GM18519 (cell line): ENCODE results near the gene SLC37A2.

ENCODE experiments used
- ATAC-seq: cut with Tn5 transposase; IDR thresholded peaks from one replicate; pipeline ENCODE4 v1.9.1; 2021; ENCODE audit warnings: mild to moderate bottlenecking, moderate library complexity; ENCODE audit not compliant: unreplicated experiment, low FRiP score

Gene SLC37A2

DNA sequence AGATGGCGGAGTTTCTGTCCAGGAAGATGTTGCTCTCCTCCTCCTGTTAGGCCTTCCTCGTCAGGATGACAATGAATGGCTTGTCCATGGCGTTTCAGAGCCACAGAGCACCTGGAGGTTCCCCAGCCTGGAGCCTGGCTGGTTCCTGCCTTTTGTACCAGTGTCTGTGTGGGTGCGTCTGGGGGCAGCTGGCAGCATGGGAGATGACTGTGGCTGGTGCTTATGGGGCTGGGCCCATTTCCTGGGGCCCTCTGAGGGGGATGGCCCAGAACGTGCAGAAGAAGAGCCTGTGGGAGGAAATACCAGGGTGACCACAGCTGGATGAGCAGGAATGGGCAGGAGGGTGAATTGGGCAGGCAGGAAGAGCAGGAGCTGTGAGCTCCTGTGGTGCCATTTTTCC is 6.7 kb downstream of the SLC37A2 start:
- no peak for ATAC-seq

DNA sequence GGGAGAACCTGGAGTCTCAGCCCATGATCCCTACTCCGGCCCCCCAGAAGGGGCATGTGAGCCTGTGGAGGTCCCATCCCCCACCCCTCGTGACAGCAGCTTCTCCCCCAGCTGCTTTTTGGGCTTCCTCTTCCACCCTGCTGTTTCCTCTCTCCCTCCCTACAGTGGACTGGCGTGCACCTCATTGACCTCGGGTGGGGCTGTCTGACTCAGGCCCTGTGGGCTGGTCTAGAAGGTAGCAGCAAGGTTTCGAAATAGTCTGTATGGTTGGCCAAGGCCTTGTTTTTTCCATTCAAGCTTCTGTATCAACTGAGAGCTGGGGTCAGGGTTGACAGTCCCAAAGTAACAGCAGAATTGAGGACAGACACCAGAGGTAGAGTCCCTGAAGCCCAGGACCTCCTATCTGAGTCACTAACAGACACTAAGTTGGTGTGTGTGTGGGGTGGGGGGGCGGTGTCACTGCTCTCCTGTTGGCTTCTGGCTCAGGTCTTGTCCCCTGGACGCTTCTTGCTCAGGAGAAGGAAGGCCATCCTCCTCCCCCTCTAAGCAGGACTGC is 7.7 kb downstream of the SLC37A2 start:
- peak; percentile 50 for ATAC-seq

DNA sequence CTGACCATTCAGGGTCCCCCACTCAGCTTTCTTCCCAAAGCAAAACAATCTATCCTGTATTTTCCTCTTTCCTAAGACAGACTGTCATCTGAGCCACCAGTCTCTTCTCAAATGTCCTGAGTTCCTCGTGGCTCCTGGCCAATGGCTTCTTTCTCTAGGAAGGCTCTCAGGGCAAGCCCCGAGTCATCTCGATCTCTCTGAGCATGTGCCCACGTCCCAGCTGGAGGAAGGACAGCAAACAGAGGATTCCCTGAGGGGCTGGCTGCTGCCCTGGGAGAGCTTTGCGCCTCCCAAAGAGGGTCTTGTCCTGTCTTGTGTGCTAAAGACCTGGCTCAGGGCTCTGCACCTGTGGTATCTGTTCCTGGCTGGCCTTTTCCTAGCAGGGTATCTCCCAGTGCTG is 8.3 kb downstream of the SLC37A2 start:
- no peak for ATAC-seq

DNA sequence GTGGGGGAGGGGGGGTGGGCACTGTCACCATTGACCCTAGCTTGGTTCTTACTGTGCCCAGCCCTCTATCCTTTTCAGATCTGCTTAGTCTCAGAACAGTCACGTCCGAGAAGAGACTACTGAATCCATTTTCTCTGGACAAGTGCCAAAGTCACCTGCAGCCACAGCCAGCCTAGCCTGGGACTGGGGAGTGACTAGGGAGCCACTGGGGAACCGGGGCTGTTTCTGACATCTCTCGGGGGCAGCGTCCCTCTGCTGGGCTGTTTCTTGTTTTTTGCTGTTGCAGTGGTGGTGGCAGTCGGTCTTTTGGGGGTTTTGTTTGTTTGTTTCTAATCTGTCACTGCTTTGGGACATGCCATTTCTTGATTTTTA is 8.7 kb downstream of the SLC37A2 start:
- ATAC-seq = no peak

DNA sequence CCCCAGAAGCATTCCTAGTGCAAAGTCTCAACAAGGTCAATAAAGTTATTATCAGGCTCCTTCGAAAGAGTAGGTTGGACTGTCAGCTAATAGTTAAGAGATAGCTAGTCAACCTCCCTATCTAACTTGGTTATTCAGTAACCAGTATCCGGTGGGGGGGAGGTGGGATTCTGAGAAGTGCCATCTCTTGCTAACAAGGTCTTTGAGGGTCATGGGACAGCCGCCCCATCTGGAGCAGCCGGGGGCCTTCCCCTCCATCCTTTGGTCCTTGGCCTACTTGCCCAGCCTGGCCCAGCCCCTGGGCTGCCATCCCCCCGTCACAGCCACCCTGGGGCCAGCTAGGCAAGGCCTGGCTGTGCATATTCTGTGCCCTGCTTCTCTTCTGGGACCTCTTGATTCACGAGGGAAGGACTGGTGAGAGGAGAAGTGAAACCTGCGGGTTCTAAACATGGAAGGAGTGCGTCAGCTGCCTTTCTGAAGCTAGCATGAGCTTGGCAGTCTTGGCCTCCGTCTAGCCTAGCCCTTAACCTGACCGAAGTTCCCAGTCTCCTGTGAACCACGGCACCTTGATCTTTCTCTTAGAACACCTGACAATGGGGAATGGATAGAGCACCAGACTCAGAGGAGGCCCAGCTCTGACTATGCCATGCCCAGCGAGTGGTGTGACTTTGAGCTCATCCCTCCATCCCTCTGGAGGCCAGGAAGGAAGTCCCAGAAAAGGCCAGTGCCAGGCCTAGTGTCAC is 9.3 kb downstream of the SLC37A2 start:
- ATAC-seq = peak; percentile 89

DNA sequence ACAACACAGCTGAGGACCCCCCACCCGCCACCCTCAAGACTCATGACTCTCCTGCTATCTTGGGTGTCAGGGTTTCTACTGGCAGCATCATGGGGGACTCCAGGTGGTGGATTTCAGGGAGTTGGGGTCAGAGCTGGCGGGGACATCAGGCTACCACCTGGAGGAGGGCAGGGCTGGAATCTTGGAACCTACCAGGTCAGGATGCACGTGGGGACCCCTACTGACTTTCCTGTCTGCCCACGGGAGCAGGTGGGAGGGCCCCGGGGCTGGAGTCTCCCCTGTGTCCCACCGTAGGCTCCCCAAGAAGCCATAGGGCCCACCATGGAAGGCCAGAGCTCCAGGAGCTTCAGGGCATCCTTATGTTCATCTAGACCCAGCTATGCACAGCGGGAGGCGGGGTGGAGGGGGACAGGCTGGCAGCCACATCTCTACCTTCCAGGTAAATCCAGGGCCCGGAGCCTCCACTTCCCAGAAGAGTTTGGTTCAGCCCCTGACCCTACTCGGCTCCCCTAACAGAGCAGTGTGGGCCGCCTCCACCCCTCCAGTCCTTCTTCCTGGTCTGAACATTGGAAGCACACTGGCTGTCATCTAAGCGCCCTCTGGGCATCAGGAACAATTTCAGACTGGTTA is 10.0 kb downstream of the SLC37A2 start:
- ATAC-seq = no peak

DNA sequence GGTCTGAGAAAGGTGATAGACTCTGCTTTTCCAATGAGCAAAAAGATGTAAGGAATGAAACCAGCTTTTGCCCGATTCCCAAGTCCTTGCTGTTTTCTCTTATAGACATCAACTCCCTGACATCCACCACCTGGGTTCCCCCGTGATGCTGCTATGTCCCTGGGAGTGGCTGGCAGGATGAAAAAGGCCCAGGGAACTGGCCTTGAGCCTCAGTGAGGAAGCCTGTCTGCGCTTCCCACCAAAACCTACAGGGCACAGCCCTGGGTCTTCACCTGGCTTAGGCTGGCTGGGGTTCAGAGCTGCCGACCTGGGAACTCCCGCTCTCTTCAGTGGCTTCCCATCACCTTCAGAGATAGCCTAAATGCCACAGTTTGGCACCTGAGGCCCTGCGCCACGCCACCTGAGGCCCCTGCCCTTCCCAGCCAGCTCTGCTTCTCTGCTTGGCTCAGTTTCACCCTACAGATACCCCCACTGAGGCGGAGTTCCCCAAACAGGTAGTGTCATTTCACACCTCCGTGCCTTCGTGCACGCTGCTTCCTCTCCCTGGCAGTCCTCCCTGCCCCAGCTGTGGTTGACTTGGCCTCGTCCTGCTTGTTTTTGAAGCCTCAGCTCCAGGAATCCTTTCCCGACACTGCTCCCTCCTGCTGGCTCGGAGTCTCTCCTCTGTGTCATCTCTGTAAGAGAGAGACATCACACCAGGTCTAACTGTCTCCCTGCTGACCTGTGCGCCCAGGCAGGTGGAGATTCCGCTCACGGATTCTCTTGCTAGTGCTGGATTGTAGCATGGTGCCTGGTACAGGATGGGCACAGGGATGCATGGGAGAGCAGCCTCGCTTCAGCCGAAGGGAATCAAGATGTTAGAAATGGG is 10.7 kb downstream of the SLC37A2 start:
- ATAC-seq = no peak

DNA sequence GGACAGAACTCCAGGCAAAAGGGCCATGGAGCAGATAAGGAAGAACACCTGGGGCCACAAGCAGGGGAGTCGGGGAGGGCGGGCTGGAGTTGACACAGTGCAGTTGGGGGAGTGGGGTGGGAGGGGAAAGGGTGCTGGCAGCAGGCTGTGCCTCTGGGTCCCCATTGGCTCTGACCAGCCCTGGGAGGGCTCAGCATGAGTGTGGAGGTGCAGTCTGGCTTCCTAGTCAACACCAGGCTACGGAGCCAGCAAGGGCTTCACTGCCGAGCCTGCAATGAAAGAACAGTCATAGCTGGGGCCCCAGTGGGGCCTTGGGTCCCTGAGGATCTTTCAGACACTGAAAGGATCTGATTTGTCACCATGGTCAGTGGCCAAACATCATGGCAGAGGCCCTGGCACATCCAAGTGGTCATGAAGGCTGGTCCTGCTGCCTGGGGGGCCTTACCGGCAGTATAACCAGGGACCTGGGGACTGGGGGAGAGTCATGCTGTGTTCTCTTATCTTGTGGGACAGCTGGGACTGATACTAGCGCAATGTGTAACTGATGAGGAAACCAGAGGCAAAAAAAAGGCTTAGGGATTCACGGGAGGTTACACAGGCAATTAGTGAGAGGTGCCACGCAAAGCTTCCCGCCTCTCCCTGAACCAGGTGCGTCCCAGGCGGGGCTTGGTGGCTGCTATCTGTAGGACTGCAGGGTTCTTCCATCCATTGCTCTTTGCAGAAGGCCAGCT is 11.6 kb downstream of the SLC37A2 start:
- ATAC-seq = no peak

DNA sequence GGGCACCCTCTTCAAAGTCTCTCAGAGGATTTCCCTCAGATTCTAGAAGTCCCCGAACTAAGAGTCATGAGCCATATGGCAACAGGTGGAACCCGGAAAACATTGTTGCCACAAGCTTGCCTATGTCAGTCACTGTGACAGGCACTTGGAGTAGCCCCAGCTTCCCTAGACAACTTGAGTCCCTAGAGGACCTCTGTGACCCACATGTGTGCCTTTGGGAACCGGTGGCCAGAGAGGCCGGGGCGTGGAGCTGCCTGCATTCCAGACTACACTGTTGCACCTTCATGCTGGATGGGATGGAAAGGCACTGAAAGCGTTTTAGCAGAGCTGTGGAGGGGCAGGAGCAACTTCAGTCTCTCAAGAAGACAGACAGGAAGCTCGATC is 12.1 kb downstream of the SLC37A2 start:
- no peak for ATAC-seq

DNA sequence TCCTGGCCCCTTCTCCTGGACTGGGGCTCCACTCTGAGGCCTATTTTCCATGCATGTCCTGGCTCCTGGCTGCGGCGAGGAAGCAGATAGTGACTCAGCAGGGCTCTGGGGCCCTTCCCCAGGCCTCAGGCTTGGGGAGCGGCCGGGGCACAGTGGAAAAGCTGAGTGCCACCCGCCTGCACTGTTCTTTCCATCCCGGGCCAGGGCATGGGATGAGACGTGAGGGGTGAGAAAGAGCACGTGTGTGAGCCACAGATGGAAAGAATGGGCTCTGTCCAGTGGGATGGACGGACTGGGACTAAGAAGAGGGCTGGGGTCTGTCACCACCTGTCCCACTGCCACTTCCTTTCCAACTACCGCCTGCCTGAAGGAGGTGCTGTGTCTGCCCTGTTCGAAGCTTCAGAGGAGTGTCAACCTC is 12.8 kb downstream of the SLC37A2 start:
- ATAC-seq = no peak

DNA sequence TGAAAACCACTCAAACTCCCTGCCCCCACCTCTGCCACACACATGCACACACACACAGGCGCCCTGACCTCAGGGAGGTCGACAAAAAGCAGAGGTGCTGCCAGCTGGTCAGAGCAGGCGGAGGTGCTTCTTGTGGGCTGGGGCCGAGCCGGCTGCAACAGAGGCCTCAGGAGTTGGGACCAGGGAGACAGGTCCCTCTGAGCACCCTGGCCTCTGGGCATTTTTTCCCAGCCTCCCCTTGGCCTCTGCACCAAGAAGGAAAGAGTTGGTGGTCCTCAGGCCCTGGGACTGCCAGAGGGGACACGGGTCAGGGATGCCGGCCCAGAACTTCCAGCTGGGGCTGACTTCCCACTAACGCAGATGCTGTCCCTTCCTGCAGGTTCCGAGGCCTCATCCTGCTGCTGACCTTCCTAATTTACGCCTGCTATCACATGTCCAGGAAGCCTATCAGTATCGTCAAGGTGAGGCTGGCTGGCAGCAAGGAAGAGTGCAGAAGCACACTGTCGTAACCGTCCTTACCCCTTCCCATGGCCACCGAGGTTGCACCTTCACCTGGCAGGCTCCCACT is 13.4 kb downstream of the SLC37A2 start:
- no peak for ATAC-seq

DNA sequence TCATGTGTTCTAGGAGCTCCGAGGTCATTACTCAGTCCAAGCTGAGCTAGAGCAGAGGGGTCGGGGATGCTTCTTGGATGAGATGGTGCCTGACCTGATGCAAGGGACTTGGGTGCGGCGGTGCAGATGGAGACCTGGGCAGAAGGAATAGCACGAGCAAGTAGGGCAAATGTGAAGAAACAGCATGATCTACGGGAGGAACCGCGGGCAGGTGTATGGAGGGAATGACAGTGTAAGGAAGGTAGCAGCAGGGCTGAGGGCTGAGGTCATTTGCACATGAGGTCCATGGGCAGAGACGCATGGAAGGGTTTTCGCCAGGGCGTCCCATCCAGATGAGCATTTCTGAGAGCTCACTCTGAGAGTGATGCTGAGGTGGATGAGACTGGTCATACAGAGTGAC is 14.9 kb downstream of the SLC37A2 start:
- no peak for ATAC-seq

DNA sequence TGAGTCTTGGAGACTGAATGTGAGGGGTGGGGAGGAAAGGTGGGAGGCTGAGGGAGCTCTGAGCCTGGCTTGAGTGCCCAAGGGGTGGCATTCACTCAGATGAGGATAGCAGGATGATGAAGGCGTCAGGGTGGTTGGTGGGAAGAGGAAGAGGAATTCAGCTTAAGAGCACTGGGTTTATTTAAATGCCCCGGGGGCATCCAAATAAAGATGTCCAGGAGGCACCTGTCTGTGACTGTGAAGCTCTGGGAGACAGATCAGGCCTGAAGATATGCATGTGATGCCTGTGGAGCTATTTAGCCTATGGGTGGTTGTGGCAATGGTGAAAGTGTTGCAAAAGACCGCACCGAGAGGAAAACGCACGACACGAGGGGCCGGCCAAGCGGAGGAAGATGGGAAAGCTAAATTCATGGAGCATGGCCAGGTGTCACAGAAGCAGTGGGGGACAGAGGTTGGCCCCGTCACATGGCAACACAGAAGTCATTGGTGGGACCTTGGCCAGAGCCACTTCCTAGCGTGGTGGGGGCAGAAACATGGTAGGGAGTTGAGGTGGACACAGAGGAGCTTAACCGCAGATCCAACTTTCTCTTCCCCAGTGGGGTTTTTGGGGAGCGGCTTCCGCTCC is 15.5 kb downstream of the SLC37A2 start:
- no peak for ATAC-seq

DNA sequence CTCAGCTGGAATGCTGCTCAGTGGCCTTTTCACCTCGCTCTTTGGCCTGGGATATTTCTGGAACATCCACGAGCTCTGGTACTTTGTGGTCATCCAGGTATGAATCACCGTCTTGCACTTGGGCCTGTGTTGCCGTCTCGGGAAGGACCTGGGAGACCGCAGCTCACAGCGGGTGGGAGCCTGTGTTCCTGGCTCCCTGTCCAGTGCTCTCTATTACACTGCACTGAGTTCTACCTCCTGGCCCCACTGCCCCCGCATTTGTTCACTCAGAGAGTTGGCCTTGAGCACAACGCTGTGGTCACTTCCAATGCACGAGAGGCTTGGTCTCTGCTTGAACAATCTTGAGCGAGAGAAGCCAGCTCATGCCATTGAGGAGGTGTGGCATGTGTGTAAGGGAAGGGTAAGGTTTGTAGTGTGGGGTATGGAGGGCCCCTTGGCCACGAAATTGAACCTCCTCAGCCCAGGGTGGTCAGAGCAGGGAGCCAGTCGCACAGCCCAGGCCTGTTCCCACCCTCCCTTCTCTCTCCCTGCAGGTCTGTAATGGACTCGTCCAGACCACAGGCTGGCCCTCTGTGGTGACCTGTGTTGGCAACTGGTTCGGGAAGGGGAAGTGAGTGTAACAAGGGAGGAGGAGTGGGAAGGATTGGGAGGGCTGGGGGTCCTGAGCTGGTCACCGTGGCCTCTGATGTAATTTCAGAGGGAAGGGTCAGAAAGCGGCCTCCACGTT is 16.2 kb downstream of the SLC37A2 start:
- ATAC-seq = no peak

DNA sequence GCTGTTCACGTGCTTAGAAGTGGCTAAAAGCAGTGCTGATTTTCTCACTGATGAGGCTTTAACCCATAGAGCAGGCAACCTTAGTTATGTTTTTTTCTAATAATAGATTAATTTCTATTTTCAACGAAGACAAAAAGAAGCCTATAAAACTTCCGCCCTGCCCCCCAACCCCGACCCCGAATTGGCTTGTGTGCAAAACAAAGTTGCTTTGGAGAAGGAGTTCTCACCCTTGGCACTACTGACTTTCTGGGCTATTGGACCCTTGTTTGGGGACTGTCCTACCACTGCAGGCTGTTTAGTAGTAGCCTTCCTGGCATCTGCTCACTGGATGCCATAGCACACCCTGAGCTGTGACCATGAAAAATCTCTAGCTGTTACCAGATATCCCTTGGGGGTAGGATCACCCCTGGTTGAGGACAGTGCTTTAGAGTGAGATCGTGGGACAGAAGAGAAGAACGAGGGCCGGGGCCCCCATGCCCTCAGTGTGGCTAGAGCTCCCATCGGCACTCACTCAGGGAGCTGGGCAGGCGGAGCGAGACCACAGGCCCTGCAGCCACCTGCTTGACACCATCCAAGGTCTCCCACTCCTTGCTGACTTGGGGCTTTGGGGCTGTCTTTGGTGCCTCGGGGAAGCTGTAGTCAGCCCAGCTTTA is 16.9 kb downstream of the SLC37A2 start:
- no peak for ATAC-seq

DNA sequence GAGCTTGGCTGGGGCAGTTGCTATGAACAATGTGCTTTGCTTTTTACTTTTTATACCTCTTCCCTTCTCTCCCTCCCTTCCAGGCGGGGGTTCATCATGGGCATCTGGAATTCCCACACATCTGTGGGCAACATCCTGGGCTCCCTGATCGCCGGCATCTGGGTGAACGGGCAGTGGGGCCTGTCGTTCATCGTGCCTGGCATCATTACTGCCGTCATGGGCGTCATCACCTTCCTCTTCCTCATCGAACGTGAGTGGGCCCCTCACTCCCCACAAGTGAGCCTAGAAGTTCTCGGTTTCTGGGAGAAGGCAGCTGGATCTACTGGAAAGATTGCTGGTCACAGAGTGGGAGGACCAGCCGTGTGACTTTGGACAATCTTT is 17.4 kb downstream of the SLC37A2 start:
- no peak for ATAC-seq

DNA sequence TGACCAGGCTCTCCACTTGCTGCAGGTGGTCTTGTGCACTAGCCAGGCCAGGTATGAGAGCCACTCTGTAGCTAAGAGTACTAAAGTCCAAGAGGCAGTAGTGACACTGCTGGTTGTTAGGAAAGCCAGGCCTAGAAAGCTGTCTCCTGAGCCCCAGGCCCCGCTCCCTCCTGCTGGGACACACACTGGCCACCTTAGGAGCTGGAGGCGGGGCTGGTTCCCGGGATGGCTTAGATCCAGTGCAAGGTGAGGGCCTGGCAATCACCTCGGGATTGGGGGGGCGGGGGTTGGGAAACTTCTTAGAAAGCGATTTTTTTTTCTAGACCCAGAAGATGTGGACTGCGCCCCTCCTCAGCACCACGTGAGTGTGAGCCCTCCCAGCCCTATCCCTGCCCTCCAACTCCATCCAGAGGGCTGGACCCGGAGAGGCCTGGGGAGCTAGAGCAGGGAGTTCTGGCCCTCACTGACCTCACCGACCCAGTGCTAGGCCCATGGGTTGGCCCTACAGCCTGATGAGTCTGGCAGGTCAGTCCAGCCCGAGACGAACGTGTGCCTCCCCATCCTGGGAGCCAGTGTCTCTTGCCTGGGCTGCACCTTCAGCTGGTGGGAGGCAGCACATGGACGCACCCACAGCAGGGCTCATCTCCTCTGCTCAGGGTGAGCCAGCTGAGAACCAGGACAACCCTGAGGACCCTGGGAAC is 18.1 kb downstream of the SLC37A2 start:
- ATAC-seq = no peak

DNA sequence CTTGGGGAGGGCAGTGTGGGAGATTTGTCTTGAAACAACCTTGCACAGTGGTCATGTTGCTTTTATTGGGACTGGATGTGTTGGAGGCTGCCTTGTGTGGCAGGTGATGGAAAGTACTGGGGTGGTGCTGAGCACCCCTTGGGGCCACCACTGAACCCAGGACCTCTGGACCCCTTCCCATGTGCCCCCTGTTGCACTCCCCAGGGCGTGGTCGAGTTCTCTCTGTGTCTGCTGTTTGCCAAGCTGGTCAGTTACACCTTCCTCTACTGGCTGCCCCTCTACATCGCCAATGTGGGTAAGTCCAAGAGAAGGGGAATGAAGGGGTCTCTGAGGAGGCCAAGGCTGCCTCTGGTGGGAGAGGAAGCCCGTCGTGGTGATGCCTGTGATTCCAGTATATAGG is 18.9 kb downstream of the SLC37A2 start:
- ATAC-seq = no peak
